Stimulated activated CD4-positive, alpha-beta T cell treated with anti-CD3 and anti-CD28 coated beads, TNF-alpha, amount 100 ng/mL, for 1 hour (primary cell): Measurements from ENCODE around the gene DTX4.
A peak's percentile ranks its signal among the peaks of the same experiment; 100 is the strongest.

ENCODE experiments used
- DNase-seq, 3 donors: peaks; one replicate each; pipeline ENCODE4 v3.0.0-alpha.2; 2020; ENCODE audit warnings: low read depth in 3 of 3, low spot score in 1 of 3

Gene DTX4

DNA sequence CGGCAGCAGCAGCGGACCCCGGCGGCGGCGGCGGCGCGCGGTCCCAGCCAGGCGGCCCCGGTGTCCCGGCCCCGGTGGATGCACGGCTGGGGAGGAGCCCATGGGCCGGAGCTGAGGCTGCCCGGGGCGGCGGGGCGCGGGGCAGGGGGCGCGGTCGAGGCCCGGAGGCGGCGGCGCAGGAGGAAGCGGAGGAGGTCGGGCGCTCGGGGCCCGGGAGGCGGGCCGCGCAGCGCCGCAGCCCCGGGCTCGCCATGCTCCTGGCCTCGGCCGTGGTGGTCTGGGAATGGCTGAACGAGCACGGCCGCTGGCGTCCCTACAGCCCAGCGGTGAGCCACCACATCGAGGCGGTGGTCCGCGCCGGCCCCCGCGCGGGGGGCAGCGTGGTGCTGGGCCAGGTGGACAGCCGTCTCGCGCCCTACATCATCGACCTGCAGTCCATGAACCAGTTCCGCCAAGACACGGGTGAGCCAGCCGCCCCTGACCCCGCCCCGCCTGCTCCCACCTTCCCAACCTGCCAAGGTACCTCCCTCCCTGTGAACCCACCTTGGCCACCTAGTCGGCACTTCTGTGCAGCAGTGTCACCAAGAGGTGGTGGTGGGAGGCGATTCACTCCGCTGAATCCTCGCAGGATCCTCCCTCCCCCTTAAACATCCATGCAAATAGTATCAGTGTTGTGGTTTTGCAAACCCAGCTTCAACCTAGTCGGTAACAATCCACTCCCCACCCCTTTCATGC lies 580 bp downstream of the DTX4 start:
- no peak for DNase-seq

DNA sequence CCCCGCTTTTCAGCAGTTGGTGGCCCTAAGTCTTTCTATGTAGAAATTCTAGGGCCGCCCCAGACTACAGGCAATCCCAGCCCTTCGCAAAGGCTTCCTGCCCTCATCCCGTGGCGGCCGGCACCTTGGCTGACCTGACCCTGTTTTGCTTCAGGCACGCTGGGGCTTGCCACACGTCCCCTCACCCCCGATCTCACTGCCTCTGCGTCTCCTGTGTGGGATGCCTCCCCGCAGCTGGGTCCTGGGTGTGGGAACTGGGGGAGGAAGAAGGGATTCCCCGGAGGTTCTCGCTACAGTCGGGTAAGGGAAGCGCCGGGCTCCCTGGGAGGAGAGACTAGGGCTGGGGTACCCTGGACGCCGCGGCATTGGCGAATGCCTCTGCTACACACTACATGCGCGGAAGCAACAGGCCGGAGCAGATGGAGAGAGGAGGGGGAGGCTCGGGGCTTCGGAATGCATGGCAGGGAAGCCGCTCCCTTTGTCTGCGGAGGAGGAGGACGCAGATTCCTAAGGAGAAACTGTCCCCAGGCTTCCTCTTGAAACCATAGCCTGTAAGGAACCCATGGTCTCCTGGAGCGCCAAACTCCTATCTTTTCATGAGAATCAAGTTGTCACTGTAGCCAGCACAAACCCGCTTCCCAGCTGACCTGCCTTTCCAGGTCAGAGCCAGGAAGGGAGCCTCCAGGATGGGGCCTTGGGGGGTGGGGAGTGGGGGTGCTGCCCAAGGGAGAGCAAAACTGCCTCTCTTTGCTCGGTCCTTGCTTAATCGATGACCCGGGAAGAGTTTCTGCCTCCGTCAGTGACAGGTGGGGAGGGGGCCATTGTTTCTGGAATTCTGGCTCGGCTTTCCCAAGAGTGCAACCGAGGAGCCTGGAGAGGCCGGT lies 1.4 kb downstream of the DTX4 start:
- DNase-seq, result no peak

DNA sequence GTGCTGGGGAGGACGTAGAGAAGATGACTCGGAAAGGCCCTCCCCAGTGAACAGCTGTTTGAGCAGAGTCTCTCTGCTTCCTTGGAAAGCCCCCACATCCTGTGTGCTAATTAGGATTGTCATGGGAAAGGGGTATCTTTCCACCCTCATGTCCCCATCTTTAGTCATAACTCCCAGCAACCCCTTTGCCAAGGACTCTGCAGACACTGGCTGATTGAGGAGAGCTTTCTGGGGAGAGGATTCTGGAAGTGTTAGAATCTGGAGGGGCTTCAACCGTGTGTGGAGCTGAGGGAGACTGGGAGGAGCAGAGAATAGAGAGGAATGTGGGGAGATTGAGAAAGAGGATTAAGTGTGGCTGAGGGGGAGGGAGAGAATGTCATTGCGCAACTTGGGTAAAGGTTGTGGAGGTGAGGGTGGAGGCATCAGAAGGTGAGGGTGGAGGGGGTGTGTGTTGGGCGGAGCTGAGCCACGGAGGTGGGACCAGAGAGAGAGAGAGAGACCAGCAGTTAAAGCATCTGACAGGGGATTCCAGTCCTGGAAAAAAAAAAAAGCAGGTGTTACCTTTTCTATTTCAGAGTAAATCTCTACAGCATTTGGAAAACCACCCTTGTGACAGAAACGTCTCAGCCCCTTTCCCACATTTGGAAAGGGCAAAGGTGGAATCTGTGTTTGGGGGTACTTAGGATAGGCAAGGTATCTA lies 2.2 kb downstream of the DTX4 start:
- no peak for DNase-seq

DNA sequence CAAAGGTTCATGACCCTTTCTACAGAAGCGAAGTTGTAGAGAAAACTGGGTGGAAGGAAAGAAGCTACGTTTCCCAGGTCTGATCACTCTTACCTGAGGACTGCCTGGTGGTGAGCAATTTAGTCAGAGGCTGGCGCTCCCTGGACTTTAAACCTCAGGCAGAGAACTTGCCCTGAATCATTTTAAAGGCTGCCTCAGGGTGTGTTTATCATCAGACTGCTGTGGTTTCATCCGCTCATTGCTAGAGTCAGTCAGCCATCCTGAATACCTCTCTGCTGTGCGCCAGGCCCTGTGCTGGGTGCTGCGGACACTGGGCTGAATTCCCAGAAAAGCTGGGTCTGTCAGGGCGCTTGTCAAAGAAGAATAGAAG lies 2.7 kb downstream of the DTX4 start:
- DNase-seq, result no peak

DNA sequence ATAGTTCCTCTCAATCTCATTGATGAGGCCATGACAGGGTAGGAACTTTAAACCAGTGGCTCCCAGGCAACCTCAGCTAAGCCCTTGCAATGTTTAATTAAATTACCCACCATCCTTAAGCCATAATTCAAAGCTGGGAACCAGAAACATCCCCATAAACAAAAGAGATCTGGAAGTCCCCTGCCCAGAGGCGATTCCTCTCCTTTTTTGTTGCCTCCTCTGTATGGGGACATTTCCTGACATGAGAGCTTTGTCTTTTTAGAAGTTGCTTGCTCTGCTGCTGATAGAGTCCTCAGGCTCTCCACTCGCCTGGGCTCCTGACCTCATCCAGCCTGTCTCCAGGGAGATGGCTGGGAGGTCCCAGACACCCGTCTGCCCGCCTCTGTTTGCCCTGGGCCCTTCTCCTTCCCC lies 3.2 kb downstream of the DTX4 start:
- no peak for DNase-seq

DNA sequence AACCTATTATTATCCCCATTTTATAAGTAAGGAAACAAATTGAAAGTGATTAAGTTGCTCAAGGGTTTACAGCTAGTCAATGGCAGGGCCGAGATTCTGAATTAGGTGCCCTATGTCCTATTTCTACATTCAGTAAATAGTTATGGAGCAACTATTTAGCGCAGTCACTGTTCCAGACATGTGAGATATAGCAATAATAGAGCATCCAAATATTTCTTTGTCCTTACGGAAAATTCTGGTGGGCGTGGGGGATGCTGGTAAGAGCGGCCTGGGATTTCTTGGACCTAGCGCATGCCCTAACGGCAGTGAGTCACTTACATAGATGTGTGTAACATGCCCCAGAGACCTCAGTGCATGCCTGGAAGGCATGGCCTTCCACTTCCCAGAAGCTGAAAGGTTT lies 4.4 kb downstream of the DTX4 start:
- no peak for DNase-seq

DNA sequence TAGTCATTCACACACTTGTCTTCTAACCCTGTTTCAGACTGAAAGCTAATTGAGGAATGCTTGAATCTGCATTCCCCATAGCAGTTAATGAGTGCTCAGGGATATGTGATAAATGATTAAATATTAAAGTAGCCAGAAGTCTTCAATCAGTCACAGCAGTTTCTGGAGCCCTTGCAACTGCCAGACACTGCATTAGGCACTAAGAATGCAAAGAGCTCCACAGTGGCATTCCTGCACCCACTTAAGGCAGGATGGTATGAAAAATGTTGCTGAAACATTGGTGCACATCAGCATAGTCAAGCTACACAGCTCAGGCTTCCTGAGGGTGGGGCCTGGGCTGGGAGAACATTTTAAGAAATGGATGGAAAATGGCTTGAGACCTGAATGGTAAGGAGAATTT lies 6.5 kb downstream of the DTX4 start:
- DNase-seq, result no peak

DNA sequence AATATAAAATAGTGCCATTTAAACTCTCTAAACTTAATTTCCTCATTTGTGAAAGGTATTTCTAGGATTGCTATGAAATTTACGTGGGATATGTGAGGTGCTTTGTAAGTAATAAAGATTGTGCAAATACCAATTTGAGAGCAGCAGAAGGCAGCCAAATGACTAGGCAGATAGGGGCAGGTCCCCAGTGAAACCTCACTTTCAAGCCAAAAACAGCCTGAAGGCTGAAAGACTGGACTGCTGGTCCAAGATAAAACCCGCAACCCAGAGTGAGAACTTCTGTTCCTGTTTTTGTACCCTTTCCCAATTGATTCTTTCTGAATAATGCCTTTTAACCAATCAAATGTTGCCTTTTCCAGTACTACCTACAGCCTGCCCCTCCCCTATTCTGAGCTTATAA lies 7.2 kb downstream of the DTX4 start:
- DNase-seq, result no peak

DNA sequence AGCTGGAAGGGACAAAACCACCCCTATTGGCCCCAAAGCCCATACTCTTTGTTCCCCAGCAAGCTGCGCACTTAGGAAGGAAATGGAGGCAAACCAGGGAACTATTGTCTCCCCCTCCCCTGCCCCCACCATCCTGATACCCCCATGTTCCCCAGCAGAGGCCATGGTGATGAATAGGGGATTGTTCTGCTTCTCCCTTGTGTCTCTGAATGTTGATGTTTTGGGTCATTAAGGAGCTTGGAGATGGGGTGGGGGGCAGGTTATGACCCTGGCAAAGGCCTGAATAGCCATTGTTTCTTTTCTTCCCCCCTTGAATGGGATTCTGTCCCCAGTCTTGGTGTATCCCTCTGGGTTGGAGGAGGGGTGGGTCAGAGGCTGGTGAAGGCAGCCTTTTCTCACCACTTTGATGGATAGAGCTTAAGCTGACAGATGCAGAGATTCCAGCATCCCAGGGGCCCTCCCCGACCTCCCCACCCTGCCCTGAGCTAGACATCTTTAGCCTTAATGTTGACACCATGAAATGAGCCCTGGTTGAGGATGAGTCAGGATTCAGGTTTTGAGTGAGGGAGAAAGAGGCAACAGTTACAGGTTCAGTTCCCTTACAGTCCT lies 8.3 kb downstream of the DTX4 start:
- no peak for DNase-seq

DNA sequence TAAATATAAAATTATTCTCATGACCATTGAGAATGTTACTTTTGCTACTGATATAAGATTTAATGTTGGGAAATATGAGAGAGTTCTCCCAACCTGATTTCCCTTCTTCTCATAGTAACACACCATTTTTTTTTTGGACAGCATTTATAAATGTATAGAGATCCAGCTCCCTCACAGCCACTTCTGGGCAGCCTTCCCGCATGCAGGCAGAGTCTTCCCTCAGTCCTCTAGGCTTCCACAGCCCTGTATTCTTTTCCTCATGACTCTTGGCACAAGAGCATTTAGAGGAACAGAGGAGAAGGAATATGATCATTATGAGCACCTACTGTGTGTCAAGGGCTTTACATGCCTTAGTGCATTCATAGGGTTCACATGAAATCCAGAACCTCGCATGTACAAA lies 9.0 kb downstream of the DTX4 start:
- DNase-seq, result no peak

DNA sequence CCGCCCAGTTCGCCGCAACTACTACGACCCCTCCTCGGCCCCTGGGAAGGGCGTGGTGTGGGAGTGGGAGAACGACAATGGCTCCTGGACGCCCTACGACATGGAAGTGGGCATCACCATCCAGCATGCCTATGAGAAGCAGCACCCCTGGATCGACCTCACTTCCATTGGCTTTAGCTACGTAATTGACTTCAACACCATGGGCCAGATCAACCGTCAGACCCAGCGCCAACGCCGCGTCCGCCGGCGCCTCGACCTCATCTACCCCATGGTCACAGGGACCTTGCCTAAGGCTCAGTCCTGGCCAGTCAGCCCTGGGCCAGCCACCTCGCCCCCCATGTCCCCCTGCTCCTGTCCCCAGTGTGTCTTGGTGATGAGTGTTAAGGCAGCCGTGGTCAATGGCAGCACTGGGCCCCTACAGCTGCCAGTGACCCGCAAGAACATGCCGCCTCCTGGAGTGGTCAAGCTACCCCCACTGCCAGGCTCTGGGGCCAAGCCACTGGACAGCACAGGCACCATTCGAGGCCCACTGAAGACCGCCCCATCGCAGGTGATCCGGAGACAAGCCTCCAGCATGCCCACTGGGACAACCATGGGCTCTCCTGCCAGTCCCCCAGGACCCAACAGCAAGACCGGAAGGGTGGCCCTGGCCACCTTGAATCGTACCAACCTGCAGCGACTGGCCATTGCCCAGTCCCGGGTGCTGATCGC lies 10.0 kb downstream of the DTX4 start:
- no peak for DNase-seq

DNA sequence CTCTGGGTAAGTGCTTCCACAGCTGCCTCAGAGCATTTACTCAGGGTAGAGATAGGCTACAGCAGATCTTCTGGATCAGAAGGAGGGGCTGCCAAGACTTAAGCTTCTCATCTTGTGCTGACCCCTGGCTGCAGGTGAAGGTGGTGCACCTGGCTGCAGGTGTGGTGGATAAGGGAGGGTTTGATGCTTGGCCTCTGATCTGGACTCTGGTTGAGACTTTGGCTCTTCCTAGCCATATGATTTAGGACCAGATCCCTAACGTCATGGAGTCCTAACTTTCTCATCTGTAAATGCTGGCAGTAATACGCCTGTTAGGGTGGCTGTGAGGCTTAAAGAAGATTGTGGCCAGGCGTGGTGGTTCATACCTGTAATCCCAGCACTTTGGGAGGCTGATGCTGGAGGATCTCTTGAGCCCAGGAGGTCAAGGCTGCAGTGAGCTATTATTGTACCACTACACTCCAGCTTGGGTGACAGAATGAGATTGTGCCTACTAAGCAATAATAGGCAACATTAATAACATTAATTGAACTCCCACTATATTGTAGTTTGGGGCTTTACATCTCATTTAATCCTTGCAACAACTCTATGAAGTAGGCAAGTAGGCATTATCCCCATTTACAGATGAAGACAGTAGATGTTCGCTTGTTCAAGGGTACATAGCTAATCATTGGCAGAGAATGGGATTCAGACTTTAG lies 10.7 kb downstream of the DTX4 start:
- DNase-seq, result no peak

DNA sequence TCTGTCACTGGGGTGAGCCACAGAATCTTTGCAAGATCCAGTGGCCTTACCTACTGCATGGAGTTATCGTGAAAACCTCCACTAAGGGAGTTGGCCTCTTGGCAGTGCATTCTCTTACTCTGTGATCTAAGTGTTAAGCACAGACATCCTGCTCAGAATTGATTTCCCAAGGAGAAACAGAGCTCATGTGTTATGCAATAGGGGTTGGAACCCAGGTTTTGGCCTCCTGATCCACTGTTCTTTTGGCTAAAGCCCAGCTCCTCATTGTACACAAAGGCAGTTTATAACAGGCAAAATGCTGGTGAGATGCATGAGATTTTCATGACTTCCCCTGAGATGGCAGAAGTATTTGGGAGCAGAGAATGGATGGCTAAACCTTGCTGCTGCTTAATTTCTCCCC lies 11.8 kb downstream of the DTX4 start:
- DNase-seq, result no peak

DNA sequence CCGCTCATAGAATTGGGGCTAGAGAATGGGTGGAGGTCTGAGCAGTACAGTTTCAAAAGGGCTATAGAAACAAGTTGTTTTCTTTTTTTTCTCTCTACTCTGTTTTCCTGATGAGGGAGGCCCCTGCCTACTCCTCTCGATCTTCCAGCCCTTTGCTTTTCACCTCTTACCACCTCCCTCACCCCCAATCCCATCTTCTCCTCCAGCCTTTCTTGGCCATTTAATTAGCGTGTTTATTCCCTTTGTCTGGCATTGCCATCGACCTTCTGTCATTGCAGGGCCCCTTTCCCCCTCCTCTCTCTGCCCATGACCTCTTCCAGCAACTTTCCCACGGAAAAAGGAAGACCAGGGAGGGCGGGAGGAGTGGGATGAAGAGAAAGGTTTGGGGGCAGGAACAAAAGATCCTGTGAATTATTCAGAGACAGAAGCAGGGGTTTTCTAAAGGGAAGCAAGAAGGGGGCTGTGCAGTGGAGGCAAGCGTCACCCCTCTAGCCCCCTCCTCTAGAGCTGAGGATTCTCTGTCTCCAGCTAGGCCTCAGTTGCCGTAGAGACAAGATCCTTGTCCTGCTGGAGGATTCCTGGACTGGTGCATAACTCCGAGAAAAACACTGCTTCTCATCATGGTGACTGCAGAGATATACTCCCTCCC lies 12.9 kb downstream of the DTX4 start:
- DNase-seq, result no peak

DNA sequence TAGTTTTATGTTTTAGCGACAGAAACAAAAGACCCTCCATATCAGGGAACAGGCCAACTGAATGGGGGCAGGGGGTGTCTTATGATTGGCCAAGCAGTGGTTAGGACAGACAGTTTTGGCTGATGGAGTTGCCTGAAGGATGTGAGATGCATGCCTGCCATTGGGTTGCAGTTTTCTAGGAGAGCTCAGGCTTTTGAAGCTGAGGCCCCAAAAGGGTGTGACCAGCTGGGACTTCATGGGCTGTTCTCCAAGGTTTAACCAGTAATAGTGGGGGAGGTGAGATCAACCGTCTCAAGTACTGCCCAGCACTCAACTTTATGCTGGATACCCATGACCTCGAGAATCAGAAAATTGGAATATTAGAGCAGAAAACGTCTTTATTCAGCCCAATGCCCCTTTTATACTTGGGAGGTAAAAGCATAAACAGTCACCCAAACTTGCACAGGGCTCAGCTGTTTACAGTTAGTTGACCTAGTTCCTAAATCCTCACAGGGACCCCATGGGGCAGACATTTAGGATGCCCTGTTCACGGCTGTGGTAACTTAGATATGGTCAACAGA lies 13.5 kb downstream of the DTX4 start:
- DNase-seq, result no peak

DNA sequence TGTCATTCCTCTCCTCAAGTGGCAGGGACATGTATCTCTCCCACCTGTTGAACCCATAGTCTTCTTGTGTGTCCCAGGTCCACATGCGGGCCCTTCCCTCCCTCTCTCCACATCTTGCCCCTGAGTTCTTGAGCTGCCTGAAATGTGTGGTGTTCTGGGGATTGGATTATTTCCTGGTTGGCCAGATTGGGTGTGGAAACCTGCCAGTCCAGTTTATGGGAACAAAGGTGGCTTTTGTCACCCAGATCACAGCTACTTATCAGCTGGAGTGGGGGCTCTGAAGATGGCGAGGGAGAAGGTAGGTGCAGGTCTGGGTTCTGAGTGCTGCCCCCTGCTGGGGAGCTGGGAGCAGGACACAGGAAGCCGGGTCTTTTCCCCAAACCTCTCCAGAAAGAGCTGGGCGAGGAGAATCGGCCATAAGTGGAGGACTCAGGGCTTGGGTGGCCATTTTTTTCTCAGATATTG lies 14.2 kb downstream of the DTX4 start:
- peak in 1 of 3 donors; percentile 45 for DNase-seq

DNA sequence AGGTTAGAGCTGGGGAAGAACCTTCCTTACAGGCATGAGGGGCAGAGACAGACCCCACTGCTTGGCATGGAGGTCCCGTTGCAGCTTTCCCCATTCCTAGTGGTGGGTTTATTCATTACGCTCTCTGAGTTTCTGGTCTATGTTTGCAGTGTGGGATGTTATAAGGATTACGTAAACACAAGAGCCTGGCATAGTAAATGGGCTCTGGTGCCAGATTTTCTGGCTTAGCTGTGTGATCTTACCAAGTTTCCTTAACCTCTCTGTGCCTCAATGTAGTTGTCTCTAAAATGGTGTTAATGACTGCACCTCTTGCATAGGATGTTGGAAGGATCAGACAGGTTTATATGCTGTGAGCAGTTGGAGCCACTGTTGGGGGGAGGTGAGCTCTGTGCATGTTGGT lies 15.1 kb downstream of the DTX4 start:
- no peak for DNase-seq

DNA sequence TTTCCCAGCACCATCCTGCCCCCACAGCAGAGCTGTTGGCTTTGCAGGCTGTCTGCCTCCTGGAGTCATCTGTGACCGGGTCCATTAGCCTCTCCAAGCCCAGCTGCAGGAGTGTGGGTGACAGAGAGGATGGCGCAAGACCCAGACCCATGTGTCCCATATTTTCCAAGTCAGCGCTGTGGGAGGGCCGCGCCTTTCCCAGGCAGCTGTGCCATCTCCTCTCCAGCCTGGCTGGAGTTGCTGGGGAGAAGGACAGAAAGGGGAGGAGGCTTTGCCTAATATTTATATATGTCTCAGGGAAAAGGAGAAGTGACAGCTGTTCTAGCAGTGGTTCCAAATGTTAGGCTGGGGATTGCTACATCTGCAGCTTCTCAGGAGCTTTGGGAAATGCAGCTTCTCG lies 15.7 kb downstream of the DTX4 start:
- DNase-seq, result no peak

DNA sequence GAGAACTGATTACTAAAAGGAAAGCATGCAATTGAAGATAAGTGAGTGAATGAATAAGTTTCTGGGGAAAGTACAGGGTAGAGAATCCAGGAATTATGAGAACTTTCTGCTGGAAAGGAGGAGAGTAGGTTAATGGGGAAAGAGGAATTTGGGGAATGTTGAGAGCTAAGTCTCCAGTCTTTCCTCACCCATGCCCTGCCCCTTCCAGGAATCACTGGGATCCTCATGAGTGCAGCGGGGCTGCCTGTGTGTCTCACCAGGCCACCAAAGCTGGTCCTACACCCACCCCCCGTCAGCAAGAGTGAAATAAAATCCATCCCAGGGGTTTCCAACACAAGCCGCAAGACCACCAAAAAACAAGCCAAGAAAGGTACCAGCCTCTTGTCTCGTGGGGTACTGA lies 17.0 kb downstream of the DTX4 start:
- DNase-seq, result no peak
